K562 (cell line): ENCODE measurements around the gene PIKFYVE. TPM values are rescaled to one million over a fixed set of nuclear protein-coding genes. Genes with fewer than 3 reads are reported as not detected.

ENCODE experiments used
- ATF6 ChIP-seq: sonication (generic); formaldehyde crosslinking; IDR thresholded peaks from 2 replicates; pipeline ENCODE4 v1.4.0; 2020; ENCODE audit warnings: mild to moderate bottlenecking, missing genetic modification reagents
- CC2D1A ChIP-seq: fragments of 450-650 bp; IDR thresholded peaks from 2 replicates; pipeline ENCODE4 v1.6.1; 2017; ENCODE audit warnings: mild to moderate bottlenecking
- E2F4 ChIP-seq: sonication (generic); formaldehyde crosslinking; IDR thresholded peaks from 2 replicates; pipeline ENCODE4 v1.8.0; 2022; ENCODE audit warnings: mild to moderate bottlenecking, low read depth, missing genetic modification reagents
- ETS2 ChIP-seq: IDR thresholded peaks from 2 replicates; pipeline ENCODE4 v1.6.1; 2016; ENCODE audit warnings: borderline replicate concordance, missing genetic modification characterization, mild to moderate bottlenecking, moderate library complexity, missing compliant biosample characterization; ENCODE audit not compliant: poor library complexity, severe bottlenecking
- FUS ChIP-seq: fragments of 200-400 bp; formaldehyde crosslinking; optimal IDR thresholded peaks from 2 replicates; pipeline ENCODE3; 2017; ENCODE audit warnings: low read depth, low read length
- GATAD2B ChIP-seq: fragments of 450-650 bp; IDR thresholded peaks from 2 replicates; pipeline ENCODE4 v1.6.1; 2017; ENCODE audit warnings: mild to moderate bottlenecking, borderline replicate concordance
- ID3 ChIP-seq, 2 experiments: fragments of 250-450 bp in 1 of 2; fragments of 450-650 bp in 1 of 2; sonication (Bioruptor Pico) in 1 of 2; IDR thresholded peaks; 2 replicates each; pipeline versions ENCODE4 v1.6.1 to v1.8.0; 2016 to 2021; ENCODE audit warnings: mild to moderate bottlenecking in 2 of 2, moderate library complexity in 2 of 2, missing compliant biosample characterization in 1 of 2, missing genetic modification characterization in 1 of 2
- KDM1A ChIP-seq, 2 experiments: fragments of 450-650 bp; IDR thresholded peaks; 2 replicates each; pipeline ENCODE4 v1.6.1; 2016; ENCODE audit warnings: mild to moderate bottlenecking in 2 of 2
- MAX ChIP-seq: sonication (generic); formaldehyde crosslinking; IDR thresholded peaks from 2 replicates; pipeline ENCODE4 v1.9.0; 2022; ENCODE audit warnings: mild to moderate bottlenecking, missing genetic modification reagents
- NCOA2 ChIP-seq, 2 experiments: fragments of 450-650 bp; IDR thresholded peaks; 2 replicates each; pipeline ENCODE4 v1.6.1; 2018; ENCODE audit warnings: mild to moderate bottlenecking in 2 of 2, moderate library complexity in 1 of 2; ENCODE audit not compliant: partially characterized antibody in 2 of 2
- NCOR1 ChIP-seq: fragments of 450-650 bp; IDR thresholded peaks from 2 replicates; pipeline ENCODE4 v1.6.1; 2016; ENCODE audit warnings: mild to moderate bottlenecking, moderate library complexity
- NR3C1 ChIP-seq: sonication (generic); formaldehyde crosslinking; IDR thresholded peaks from 2 replicates; pipeline ENCODE4 v1.8.1; 2022; ENCODE audit warnings: missing genetic modification reagents
- POLR2AphosphoS5 ChIP-seq: IDR thresholded peaks from 2 replicates; pipeline ENCODE4 v1.6.1; 2011; ENCODE audit warnings: mild to moderate bottlenecking, low read depth, low read length, moderate library complexity; ENCODE audit not compliant: control insufficient read depth, insufficient read depth
- RBM25 ChIP-seq: fragments of 200-400 bp; formaldehyde crosslinking; IDR thresholded peaks from 2 replicates; pipeline ENCODE4 v1.6.1; 2018; ENCODE audit warnings: low read length, low read depth, moderate library complexity; ENCODE audit not compliant: severe bottlenecking
- SAP30 ChIP-seq: fragments of 200-600 bp; sonication (generic); IDR thresholded peaks from 2 replicates; pipeline ENCODE4 v1.6.1; 2012; ENCODE audit warnings: borderline replicate concordance, low read depth, mild to moderate bottlenecking, moderate library complexity, low read length, control low read depth, inconsistent platforms; ENCODE audit not compliant: insufficient read depth, poor library complexity, severe bottlenecking
- SPI1 ChIP-seq: IDR thresholded peaks from 2 replicates; pipeline ENCODE4 v1.6.1; 2011; ENCODE audit warnings: low read depth, low read length, control low read depth, borderline replicate concordance
- TFAP4 ChIP-seq: sonication (generic); formaldehyde crosslinking; IDR thresholded peaks from 2 replicates; pipeline ENCODE4 v1.8.0; 2022; ENCODE audit warnings: missing genetic modification reagents, mild to moderate bottlenecking, moderate library complexity, borderline replicate concordance
- TFE3 ChIP-seq: fragments of 450-650 bp; formaldehyde crosslinking; IDR thresholded peaks from 2 replicates; pipeline ENCODE4 v1.4.0; 2020; ENCODE audit warnings: mild to moderate bottlenecking, mixed read lengths
- ZNF507 ChIP-seq: conservative IDR thresholded peaks from 2 replicates; pipeline ENCODE4 v1.6.1; 2017; ENCODE audit warnings: missing genetic modification characterization, missing compliant biosample characterization
- ZNF707 ChIP-seq: fragments of 250-450 bp; sonication (Bioruptor Pico); conservative IDR thresholded peaks from 2 replicates; pipeline ENCODE4 v1.8.0; 2022; ENCODE audit warnings: inconsistent platforms, mild to moderate bottlenecking, moderate library complexity
- polyA plus RNA-seq, 8 experiments: library from polyadenylated mRNA; depleted of rRNA in 4 of 8; stranded (reverse) in 5 of 8; unstranded in 3 of 8; fragments of >200 nt; fragmentation: Nextera tagmentation in 2 of 8; fragmentation: Illumina TruSeq in 1 of 8; extraction: Ambion mirVana in 2 of 8; extraction: Trizol in 1 of 8; gene quantifications; 2 replicates each; pipeline versions ENCODE4 v1.2.1 to v1.2.3, GENCODE V29; 2011 to 2014; ENCODE audit warnings: inconsistent platforms in 1 of 8, missing spikeins in 1 of 8
- total RNA-seq, 7 experiments: library from RNA; depleted of rRNA in 6 of 7; stranded (reverse); fragments of >200 nt in 6 of 7; fragmentation: Illumina TruSeq in 2 of 7; extraction: Trizol in 2 of 7; gene quantifications; 2 replicates each; pipeline versions ENCODE4 v1.2.1 to v1.2.3, GENCODE V29; 2011 to 2021; ENCODE audit warnings: low replicate concordance in 1 of 7

The PIKFYVE gene
- total and polyA plus RNA-seq, 9 of the 15 experiments (the other 6 are each of a cell fraction or from before 2014, with no cell fraction given), result 3.6 to 25.6 (median 16.7) TPM

- no peak for TF ChIP-seq MAX (CRISPR knock-in tag)
- TF ChIP-seq NCOR1, result peak; percentile 32; the same call in 1 of the 2 replicates
- no peak for TF ChIP-seq FUS
- TF ChIP-seq E2F4 (CRISPR knock-in tag), result no peak
- TF ChIP-seq CC2D1A, result 0 out of 2 replicates have a peak, but pooled peaks have one; percentile 31
- TF ChIP-seq RBM25, result no peak
- TF ChIP-seq ZNF707, result no peak
- TF ChIP-seq TFAP4, result peak; percentile 74
- no peak for TF ChIP-seq NCOA2 (IDR thresholded peaks at IDR 0.05; ENCODE audit: partially characterized antibody in 2 of 2)
- TF ChIP-seq SPI1, result 0 out of 2 replicates have a peak, but pooled peaks have one; percentile 17
- TF ChIP-seq NR3C1, result no peak
- TF ChIP-seq GATAD2B, result peak; percentile 78; the same call in 1 of the 2 replicates
- TF ChIP-seq ATF6, result no peak
- no peak for TF ChIP-seq TFE3 (CRISPR knock-in tag)
- peak; percentile 22 for TF ChIP-seq SAP30
- no peak for TF ChIP-seq POLR2AphosphoS5
- peak in 1 of 2 experiments; percentile 46; a peak in 2 of 4 replicates for TF ChIP-seq KDM1A (IDR thresholded peaks at IDR 0.05)
- no peak for TF ChIP-seq ZNF507 (tag)
- no peak for TF ChIP-seq ID3 (CRISPR knock-in tag; IDR thresholded peaks at IDR 0.05)
- peak; percentile 81 for TF ChIP-seq ID3 (tag; IDR thresholded peaks at IDR 0.05)
- TF ChIP-seq ETS2 (tag), result no peak
Observed at GRCh38 chr2:208254118-208254870, 11.8 kb upstream of the PIKFYVE start (continued).
